Measurements from ENCODE around the gene IGSF6.

IGSF6 gene

GRCh38 chr16:21647562-21648164 lies 4.7 kb downstream of the IGSF6 start:
- CTCF ChIA-PET: no interaction called here
- DNase-seq (ENCODE audit: extremely low spot score): no peak
- no peak for TF ChIP-seq FOXK2 (IDR thresholded peaks at IDR 0.05)
- TF ChIP-seq CTBP1 (IDR thresholded peaks at IDR 0.05; ENCODE audit: borderline replicate concordance): no peak
- no peak for TF ChIP-seq SUZ12 (IDR thresholded peaks at IDR 0.05)
- TF ChIP-seq FOXA1 (IDR thresholded peaks at IDR 0.05): no peak
- no peak for TF ChIP-seq TARDBP (IDR thresholded peaks at IDR 0.05)
- TF ChIP-seq HDGF (IDR thresholded peaks at IDR 0.05; ENCODE audit: borderline replicate concordance): no peak
- no peak for TF ChIP-seq L3MBTL2 (conservative IDR thresholded peaks at IDR 0.05)
- TF ChIP-seq FOXM1 (IDR thresholded peaks at IDR 0.05; ENCODE audit: borderline replicate concordance): no peak
- no peak for TF ChIP-seq BHLHE40 (IDR thresholded peaks at IDR 0.05; ENCODE audit: borderline replicate concordance)
- no peak for TF ChIP-seq NFRKB (IDR thresholded peaks at IDR 0.05)
- no peak for TF ChIP-seq ARNT (IDR thresholded peaks at IDR 0.05)
- no peak for TF ChIP-seq PKNOX1 (IDR thresholded peaks at IDR 0.05)
- TF ChIP-seq LEF1 (IDR thresholded peaks at IDR 0.05; ENCODE audit: borderline replicate concordance): no peak
- no peak for TF ChIP-seq ELF4 (IDR thresholded peaks at IDR 0.05)
- TF ChIP-seq ZNF384 (IDR thresholded peaks at IDR 0.05): no peak
- TF ChIP-seq SP1 (IDR thresholded peaks at IDR 0.05): no peak
- POLR2A ChIA-PET: no interaction called here

GRCh38 chr16:21646721-21647561 lies 5.5 kb downstream of the IGSF6 start:
- ChIA-PET CTCF (no interaction called here), POLR2A (no interaction called here)
- TF ChIP-seq PKNOX1 (IDR thresholded peaks at IDR 0.05) (no peak), BHLHE40 (IDR thresholded peaks at IDR 0.05; ENCODE audit: borderline replicate concordance) (no peak), SP1 (IDR thresholded peaks at IDR 0.05) (no peak), ELF4 (IDR thresholded peaks at IDR 0.05) (no peak), FOXA1 (IDR thresholded peaks at IDR 0.05) (no peak), ARNT (IDR thresholded peaks at IDR 0.05) (no peak), NFRKB (IDR thresholded peaks at IDR 0.05) (no peak), L3MBTL2 (conservative IDR thresholded peaks at IDR 0.05) (no peak), LEF1 (IDR thresholded peaks at IDR 0.05; ENCODE audit: borderline replicate concordance) (no peak), ZNF384 (IDR thresholded peaks at IDR 0.05) (no peak), TARDBP (IDR thresholded peaks at IDR 0.05) (no peak), HDGF (IDR thresholded peaks at IDR 0.05; ENCODE audit: borderline replicate concordance) (no peak), CTBP1 (IDR thresholded peaks at IDR 0.05; ENCODE audit: borderline replicate concordance) (no peak), FOXM1 (IDR thresholded peaks at IDR 0.05; ENCODE audit: borderline replicate concordance) (no peak), FOXK2 (IDR thresholded peaks at IDR 0.05) (no peak), SUZ12 (IDR thresholded peaks at IDR 0.05) (no peak)
- DNase-seq (ENCODE audit: extremely low spot score): no peak

GRCh38 chr16:21646091-21646490 lies 6.3 kb downstream of the IGSF6 start:
- POLR2A ChIA-PET: no interaction called here
- DNase-seq (ENCODE audit: extremely low spot score): no peak
- no peak for TF ChIP-seq HDGF (IDR thresholded peaks at IDR 0.05; ENCODE audit: borderline replicate concordance)
- no peak for TF ChIP-seq TARDBP (IDR thresholded peaks at IDR 0.05)
- TF ChIP-seq BHLHE40 (IDR thresholded peaks at IDR 0.05; ENCODE audit: borderline replicate concordance): no peak
- TF ChIP-seq ELF4 (IDR thresholded peaks at IDR 0.05): no peak
- TF ChIP-seq NFRKB (IDR thresholded peaks at IDR 0.05): no peak
- CTCF ChIA-PET: no interaction called here

GRCh38 chr16:21645261-21645721 lies 7.1 kb downstream of the IGSF6 start:
- ChIA-PET POLR2A (no interaction called here), CTCF (no interaction called here)
- TF ChIP-seq L3MBTL2 (conservative IDR thresholded peaks at IDR 0.05): no peak
- TF ChIP-seq ZNF384 (IDR thresholded peaks at IDR 0.05): no peak
- no peak for TF ChIP-seq NFRKB (IDR thresholded peaks at IDR 0.05)
- no peak for TF ChIP-seq CTBP1 (IDR thresholded peaks at IDR 0.05; ENCODE audit: borderline replicate concordance)
- TF ChIP-seq FOXA1 (IDR thresholded peaks at IDR 0.05): no peak
- TF ChIP-seq FOXM1 (IDR thresholded peaks at IDR 0.05; ENCODE audit: borderline replicate concordance): no peak
- TF ChIP-seq PKNOX1 (IDR thresholded peaks at IDR 0.05): no peak
- no peak for TF ChIP-seq TARDBP (IDR thresholded peaks at IDR 0.05)
- TF ChIP-seq LEF1 (IDR thresholded peaks at IDR 0.05; ENCODE audit: borderline replicate concordance): no peak
- no peak for TF ChIP-seq FOXK2 (IDR thresholded peaks at IDR 0.05)
- no peak for TF ChIP-seq ARNT (IDR thresholded peaks at IDR 0.05)
- TF ChIP-seq ELF4 (IDR thresholded peaks at IDR 0.05): no peak
- no peak for TF ChIP-seq SUZ12 (IDR thresholded peaks at IDR 0.05)
- no peak for TF ChIP-seq BHLHE40 (IDR thresholded peaks at IDR 0.05; ENCODE audit: borderline replicate concordance)
- no peak for DNase-seq (ENCODE audit: extremely low spot score)

- ChIA-PET CTCF (interaction anchor here (0.5 kb wide), 1 partner anchor 61 kb away, joined by 3 read pairs; no protein-coding TSS in a partner anchor), POLR2A (no interaction called here)
- no peak for DNase-seq (ENCODE audit: extremely low spot score)
- no peak for TF ChIP-seq FOXK2 (IDR thresholded peaks at IDR 0.05)
- no peak for TF ChIP-seq SP1 (IDR thresholded peaks at IDR 0.05)
- TF ChIP-seq L3MBTL2 (conservative IDR thresholded peaks at IDR 0.05): no peak
- no peak for TF ChIP-seq LEF1 (IDR thresholded peaks at IDR 0.05; ENCODE audit: borderline replicate concordance)
Observed at GRCh38 chr16:21644674-21645073, 7.7 kb downstream of the IGSF6 start.

GRCh38 chr16:21643785-21644184 lies 8.6 kb downstream of the IGSF6 start:
- CTCF ChIA-PET: no interaction called here
- DNase-seq (ENCODE audit: extremely low spot score): no peak
- POLR2A ChIA-PET: no interaction called here
- TF ChIP-seq CTBP1 (IDR thresholded peaks at IDR 0.05; ENCODE audit: borderline replicate concordance): no peak
- no peak for TF ChIP-seq ZNF384 (IDR thresholded peaks at IDR 0.05)
- no peak for TF ChIP-seq ELF4 (IDR thresholded peaks at IDR 0.05)
- TF ChIP-seq PKNOX1 (IDR thresholded peaks at IDR 0.05): no peak
- no peak for TF ChIP-seq ARNT (IDR thresholded peaks at IDR 0.05)
- TF ChIP-seq FOXA1 (IDR thresholded peaks at IDR 0.05): no peak

Data from HEK293T (cell line).